ENCODE data around the gene HORMAD1. TPM values are rescaled to one million over a fixed set of nuclear protein-coding genes. Genes with fewer than 3 reads are reported as not detected.
A peak's percentile ranks its signal among the peaks of the same experiment; 100 is the strongest.

HORMAD1 gene
- total RNA-seq, 4 donors from 2014 or later, result 0.67 to 0.93 TPM; not detected in 2

DNA sequence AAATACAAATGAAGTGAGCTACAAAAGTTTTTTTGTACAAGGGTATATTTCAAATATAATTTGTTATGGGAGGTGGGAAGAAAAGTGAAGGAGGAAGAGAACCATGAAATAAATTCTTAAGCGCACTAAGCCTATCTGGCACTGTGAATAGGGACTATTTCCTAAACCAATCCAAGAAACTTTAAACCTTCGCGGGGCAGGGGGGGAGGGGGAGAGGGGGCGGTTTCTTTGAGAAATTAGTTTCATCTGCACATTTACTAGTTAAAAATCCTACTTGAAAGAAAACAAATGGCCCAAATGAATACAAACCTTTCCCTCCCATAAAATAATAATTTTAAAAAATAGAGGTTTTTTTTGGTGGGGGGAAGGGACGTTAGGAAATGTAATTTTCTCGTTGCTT, 24.1 kb downstream of the HORMAD1 start:
- 1 to 2% methylated on average over 6 of the region's 6 CpGs for WGBS, 2 donors
- intact Hi-C loops (cut with DNase I), result no loop called here
- Histone ChIP-seq H3K27ac (peak overlapping the region in 2 of 3 donors; percentile 44 to 65), H3K9me3 (no peaks in the 10 kb centered on the region), H3K36me3 (peaks cover 0 to 14% of the 10 kb centered on the region in 2 donors), H3K4me1 (peaks cover 0 to 3% of the 10 kb centered on the region in 2 donors), H3K4me3 (replicated peaks in 1 of 3) (peak overlapping the region in 2 of 3 donors; percentile 48 to 92), H3K27me3 (no peaks in the 10 kb centered on the region)
- DNase-seq, result no peak
- TF ChIP-seq, protein P1, sequence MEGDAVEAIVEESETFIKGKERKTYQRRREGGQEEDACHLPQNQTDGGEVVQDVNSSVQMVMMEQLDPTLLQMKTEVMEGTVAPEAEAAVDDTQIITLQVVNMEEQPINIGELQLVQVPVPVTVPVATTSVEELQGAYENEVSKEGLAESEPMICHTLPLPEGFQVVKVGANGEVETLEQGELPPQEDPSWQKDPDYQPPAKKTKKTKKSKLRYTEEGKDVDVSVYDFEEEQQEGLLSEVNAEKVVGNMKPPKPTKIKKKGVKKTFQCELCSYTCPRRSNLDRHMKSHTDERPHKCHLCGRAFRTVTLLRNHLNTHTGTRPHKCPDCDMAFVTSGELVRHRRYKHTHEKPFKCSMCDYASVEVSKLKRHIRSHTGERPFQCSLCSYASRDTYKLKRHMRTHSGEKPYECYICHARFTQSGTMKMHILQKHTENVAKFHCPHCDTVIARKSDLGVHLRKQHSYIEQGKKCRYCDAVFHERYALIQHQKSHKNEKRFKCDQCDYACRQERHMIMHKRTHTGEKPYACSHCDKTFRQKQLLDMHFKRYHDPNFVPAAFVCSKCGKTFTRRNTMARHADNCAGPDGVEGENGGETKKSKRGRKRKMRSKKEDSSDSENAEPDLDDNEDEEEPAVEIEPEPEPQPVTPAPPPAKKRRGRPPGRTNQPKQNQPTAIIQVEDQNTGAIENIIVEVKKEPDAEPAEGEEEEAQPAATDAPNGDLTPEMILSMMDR (IDR thresholded peaks at IDR 0.05), result no peak
- TF ChIP-seq POLR2A (IDR thresholded peaks at IDR 0.05), result no peak

DNA sequence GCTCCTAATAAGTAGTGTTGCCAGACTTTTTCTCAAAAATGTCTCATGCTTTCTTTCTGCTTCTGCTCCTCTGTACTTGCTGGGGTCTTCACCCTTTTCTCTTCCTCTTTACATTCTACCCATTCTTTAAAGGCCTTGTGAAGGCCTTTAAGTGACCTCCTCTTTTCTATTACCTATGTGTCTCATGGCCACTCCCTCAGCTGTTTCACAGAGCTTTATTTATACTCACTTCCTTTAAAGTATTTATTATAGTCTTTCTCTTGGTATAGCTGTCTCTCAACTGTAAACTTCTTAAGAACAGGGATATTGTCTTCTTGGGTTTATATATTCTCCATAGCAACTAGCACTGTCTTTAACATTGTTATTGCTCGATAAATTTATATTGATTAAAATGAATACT, 24.5 kb downstream of the HORMAD1 start:
- Histone ChIP-seq H3K9me3 (no peaks in the 10 kb centered on the region), H3K27ac (peak overlapping the region in 1 of 3 donors; percentile 44), H3K36me3 (peaks cover 0 to 14% of the 10 kb centered on the region in 2 donors), H3K4me1 (peaks cover 0 to 3% of the 10 kb centered on the region in 2 donors), H3K27me3 (no peaks in the 10 kb centered on the region), H3K4me3 (replicated peaks in 1 of 3) (peak overlapping the region in 2 of 3 donors; percentile 33 to 48)
- DNase-seq, result no peak
- 26 to 34% methylated on average over 1 of the region's 1 CpG for WGBS, 2 donors
- TF ChIP-seq, protein P1 (IDR thresholded peaks at IDR 0.05), result no peak
- no peak for TF ChIP-seq POLR2A (IDR thresholded peaks at IDR 0.05)
- intact Hi-C loops (cut with DNase I), result no loop called here

DNA sequence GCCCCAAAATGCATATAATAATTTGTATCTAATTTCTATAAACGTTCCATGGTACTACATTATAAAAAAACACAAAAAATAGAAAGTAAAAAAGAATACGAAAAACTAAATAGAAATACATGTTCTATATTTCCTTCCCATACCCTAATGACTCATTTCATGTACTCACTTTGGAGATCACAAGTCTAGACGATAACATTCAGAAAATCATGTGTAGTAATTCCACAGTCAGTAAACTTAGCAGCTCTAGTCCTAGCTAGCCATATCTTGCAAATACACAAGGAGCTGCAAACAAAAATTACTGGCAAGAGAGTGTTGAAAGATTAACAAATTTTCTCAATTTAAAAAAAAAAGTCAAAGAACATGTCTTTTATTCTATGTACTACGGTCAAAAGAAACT, 25.1 kb downstream of the HORMAD1 start:
- H3K36me3 ChIP-seq, result peaks cover 0 to 14% of the 10 kb centered on the region in 2 donors
- 85 to 91% methylated on average over 4 of the region's 4 CpGs for WGBS, 2 donors
- no peak overlapping the region for H3K27ac ChIP-seq
- intact Hi-C loops (cut with DNase I), result no loop called here
- H3K9me3 ChIP-seq, result no peaks in the 10 kb centered on the region
- TF ChIP-seq, protein P1 (IDR thresholded peaks at IDR 0.05), result no peak
- TF ChIP-seq POLR2A (IDR thresholded peaks at IDR 0.05), result no peak
- peaks cover 0 to 3% of the 10 kb centered on the region in 2 donors for H3K4me1 ChIP-seq
- DNase-seq, result no peak
- H3K27me3 ChIP-seq, result no peaks in the 10 kb centered on the region
- no peak overlapping the region for H3K4me3 ChIP-seq (replicated peaks in 1 of 3)

DNA sequence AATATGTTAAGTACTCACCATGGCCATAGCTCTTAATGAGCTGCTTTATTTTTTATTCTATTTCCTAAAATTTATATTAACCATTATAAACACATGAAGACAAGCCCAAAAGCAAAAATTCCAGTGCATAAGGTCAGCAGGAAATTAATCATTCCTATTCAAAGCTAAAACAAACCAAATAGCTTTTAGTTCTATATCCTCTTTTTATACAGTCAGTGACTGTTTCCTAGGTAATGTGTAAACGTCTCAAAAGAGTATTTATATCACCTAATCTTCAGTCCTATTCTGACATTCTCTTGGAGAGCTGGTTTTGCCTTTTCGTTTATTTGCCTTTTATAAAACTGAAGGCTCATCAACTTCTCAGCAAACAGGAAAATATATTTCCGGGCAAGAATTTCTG, 28.0 kb downstream of the HORMAD1 start:
- no peak overlapping the region for H3K4me3 ChIP-seq (replicated peaks in 1 of 3)
- TF ChIP-seq, protein P1 (IDR thresholded peaks at IDR 0.05), result no peak
- H3K9me3 ChIP-seq, result no peaks in the 10 kb centered on the region
- peaks cover 0 to 14% of the 10 kb centered on the region in 2 donors for H3K36me3 ChIP-seq
- H3K27ac ChIP-seq, result no peak overlapping the region
- H3K27me3 ChIP-seq, result no peaks in the 10 kb centered on the region
- peaks cover 0 to 3% of the 10 kb centered on the region in 2 donors for H3K4me1 ChIP-seq
- WGBS, 2 donors, result 73 to 84% methylated on average over 3 of the region's 3 CpGs
- intact Hi-C loops (cut with DNase I), result no loop called here
- DNase-seq, result no peak

DNA sequence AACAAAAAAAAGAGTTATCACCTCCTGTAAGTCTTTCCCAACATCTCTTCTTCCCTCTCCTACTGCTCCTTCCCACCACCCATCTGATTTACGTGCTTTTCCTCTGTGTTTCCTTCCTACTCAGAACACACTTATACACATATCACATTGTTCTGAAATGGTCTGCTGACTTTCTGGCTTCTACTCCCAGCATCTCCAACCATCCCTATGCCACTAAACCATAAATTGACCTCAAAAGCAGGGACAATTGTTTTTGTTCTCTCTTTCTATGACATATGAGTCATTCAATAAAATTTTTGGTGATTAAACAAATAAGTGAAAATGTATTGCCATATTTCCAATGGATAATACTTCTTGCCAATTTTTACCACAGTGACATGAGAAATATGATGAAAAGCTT, 31.9 kb downstream of the HORMAD1 start:
- no peaks in the 10 kb centered on the region for H3K27me3 ChIP-seq
- H3K36me3 ChIP-seq, result peaks cover 8 to 9% of the 10 kb centered on the region in 2 donors
- H3K4me3 ChIP-seq (replicated peaks in 1 of 3), result no peak overlapping the region
- H3K9me3 ChIP-seq, result no peaks in the 10 kb centered on the region
- TF ChIP-seq, protein P1 (IDR thresholded peaks at IDR 0.05), result no peak
- no peak for TF ChIP-seq POLR2A (IDR thresholded peaks at IDR 0.05)
- 83 to 84% methylated on average over 1 of the region's 1 CpG for WGBS, 2 donors
- no peak overlapping the region for H3K27ac ChIP-seq
- no peak for DNase-seq
- H3K4me1 ChIP-seq, result no peaks in the 10 kb centered on the region
- intact Hi-C loops (cut with DNase I), result loop anchor here (10.0 kb wide), 1 partner anchor 54 kb away; no protein-coding TSS in a partner anchor
